Chondrocyte (in vitro differentiated cells): ENCODE results near the gene IQSEC3. TPM values are rescaled to one million over a fixed set of nuclear protein-coding genes. Genes with fewer than 3 reads are reported as not detected.
"Not testable (repeated sequence)": the region's sequence is repeated elsewhere in the genome, so short reads cannot be mapped to it uniquely, and the experiment has no call there.

Experiments used
- DNase-seq: peaks from one replicate; pipeline ENCODE4 v3.0.0; 2021; ENCODE audit warnings: mixed read lengths, low spot score
- H3K27ac Mint-ChIP-seq: one replicate; pipeline ENCODE4 v1.8.0; 2021; ENCODE audit warnings: mild to moderate bottlenecking, moderate library complexity, mixed read lengths; ENCODE audit not compliant: unreplicated experiment
- H3K27me3 Mint-ChIP-seq: 2 replicates; pipeline ENCODE4 v1.8.0; 2021; ENCODE audit warnings: low read depth, mixed read lengths
- H3K36me3 Mint-ChIP-seq: 2 replicates; pipeline ENCODE4 v1.8.0; 2021; ENCODE audit warnings: low read depth, mixed read lengths
- H3K4me1 Mint-ChIP-seq: 2 replicates; pipeline ENCODE4 v1.8.0; 2021; ENCODE audit warnings: low read depth, mild to moderate bottlenecking, mixed read lengths
- H3K4me3 Mint-ChIP-seq: one replicate; pipeline ENCODE4 v1.8.0; 2021; ENCODE audit warnings: mild to moderate bottlenecking, moderate library complexity, mixed read lengths; ENCODE audit not compliant: unreplicated experiment
- H3K9me3 Mint-ChIP-seq: 2 replicates; pipeline ENCODE4 v1.8.0; 2021; ENCODE audit warnings: low read depth, mixed read lengths
- CTCF ChIP-seq: fragments of 200-600 bp; sonication (generic); IDR thresholded peaks from 2 replicates; pipeline ENCODE4 v1.5.0; 2021; ENCODE audit warnings: antibody characterized with exemption, mild to moderate bottlenecking, moderate library complexity
- total RNA-seq: library from RNA; stranded (reverse); gene quantifications from 3 replicates; pipeline ENCODE4 v1.2.1, GENCODE V29; 2021

IQSEC3 gene
- total RNA-seq, 1 donor from 2014 or later: not detected

GRCh38 chr12:74420-75190 is 8.0 kb downstream of the IQSEC3 start:
- H3K27me3 Mint-ChIP-seq: peaks cover 60% of the 10 kb centered on the region
- not testable (repeated sequence) for H3K36me3 Mint-ChIP-seq, H3K9me3 Mint-ChIP-seq, H3K4me1 Mint-ChIP-seq, H3K27ac Mint-ChIP-seq, DNase-seq, H3K4me3 Mint-ChIP-seq

GRCh38 chr12:75541-75940 is 9.0 kb downstream of the IQSEC3 start:
- not testable (repeated sequence) for H3K27ac Mint-ChIP-seq, DNase-seq, H3K4me1 Mint-ChIP-seq, H3K4me3 Mint-ChIP-seq, H3K36me3 Mint-ChIP-seq, H3K9me3 Mint-ChIP-seq
- H3K27me3 Mint-ChIP-seq: peaks cover 58% of the 10 kb centered on the region

GRCh38 chr12:76102-76501 is 9.5 kb downstream of the IQSEC3 start:
- not testable (repeated sequence) for H3K4me1 Mint-ChIP-seq, H3K9me3 Mint-ChIP-seq, H3K4me3 Mint-ChIP-seq, DNase-seq, H3K27ac Mint-ChIP-seq, H3K36me3 Mint-ChIP-seq
- H3K27me3 Mint-ChIP-seq: peaks cover 58% of the 10 kb centered on the region

- H3K4me1 Mint-ChIP-seq, H3K27ac Mint-ChIP-seq, H3K9me3 Mint-ChIP-seq, DNase-seq, H3K4me3 Mint-ChIP-seq, H3K36me3 Mint-ChIP-seq: not testable (repeated sequence)
- peaks cover 60% of the 10 kb centered on the region for H3K27me3 Mint-ChIP-seq
These were observed 10.0 kb downstream of the IQSEC3 start for GRCh38 chr12:76551-76950.

GRCh38 chr12:77101-77719 is 10.6 kb downstream of the IQSEC3 start:
- not testable (repeated sequence) for H3K4me3 Mint-ChIP-seq, H3K9me3 Mint-ChIP-seq, H3K27ac Mint-ChIP-seq, H3K36me3 Mint-ChIP-seq, DNase-seq, H3K4me1 Mint-ChIP-seq
- peaks cover 63% of the 10 kb centered on the region for H3K27me3 Mint-ChIP-seq

GRCh38 chr12:77769-78383 is 11.3 kb downstream of the IQSEC3 start:
- not testable (repeated sequence) for H3K4me3 Mint-ChIP-seq, H3K9me3 Mint-ChIP-seq, H3K4me1 Mint-ChIP-seq, DNase-seq, H3K36me3 Mint-ChIP-seq, H3K27ac Mint-ChIP-seq
- H3K27me3 Mint-ChIP-seq: peaks cover 70% of the 10 kb centered on the region

GRCh38 chr12:78981-79380 is 12.4 kb downstream of the IQSEC3 start:
- no peak overlapping the region for H3K27ac Mint-ChIP-seq
- DNase-seq: no peak
- H3K4me3 Mint-ChIP-seq: no peak overlapping the region
- no peaks in the 10 kb centered on the region for H3K36me3 Mint-ChIP-seq
- H3K4me1 Mint-ChIP-seq: no peaks in the 10 kb centered on the region
- peaks cover 75% of the 10 kb centered on the region for H3K27me3 Mint-ChIP-seq
- no peaks in the 10 kb centered on the region for H3K9me3 Mint-ChIP-seq
- no peak for TF ChIP-seq CTCF

GRCh38 chr12:80681-81190 is 14.2 kb downstream of the IQSEC3 start:
- peaks cover 69% of the 10 kb centered on the region for H3K27me3 Mint-ChIP-seq

More at GRCh38 chr12:80681-81190, 14.2 kb downstream of the IQSEC3 start:
- no peak for TF ChIP-seq CTCF
- H3K4me1 Mint-ChIP-seq: peaks cover 5% of the 10 kb centered on the region
- no peak overlapping the region for H3K4me3 Mint-ChIP-seq
- no peak overlapping the region for H3K27ac Mint-ChIP-seq
- H3K36me3 Mint-ChIP-seq: no peaks in the 10 kb centered on the region
- no peaks in the 10 kb centered on the region for H3K9me3 Mint-ChIP-seq
- DNase-seq: no peak
